ENCODE results near the gene AQP3.

GRCh38 chr9:33455945-33456344 lies 8.6 kb upstream of the AQP3 start:
- TF ChIP-seq CTCF (IDR thresholded peaks at IDR 0.05) (no peak), POLR2A (IDR thresholded peaks at IDR 0.05) (no peak)
